NCI-H2227 (cell line): ENCODE data around the gene DHRS12.

Experiments
- DNase-seq: peaks from one replicate; lab custom pipeline; 2025; ENCODE audit not compliant: unreplicated experiment; lab: John Stamatoyannopoulos, UW

Gene DHRS12

GRCh38 chr13:51730927-51731326 lies 73.0 kb downstream of the DHRS12 start:
- DNase-seq, result no peak

- no peak for DNase-seq
These were observed 74.0 kb downstream of the DHRS12 start for GRCh38 chr13:51729866-51730553.

DNA sequence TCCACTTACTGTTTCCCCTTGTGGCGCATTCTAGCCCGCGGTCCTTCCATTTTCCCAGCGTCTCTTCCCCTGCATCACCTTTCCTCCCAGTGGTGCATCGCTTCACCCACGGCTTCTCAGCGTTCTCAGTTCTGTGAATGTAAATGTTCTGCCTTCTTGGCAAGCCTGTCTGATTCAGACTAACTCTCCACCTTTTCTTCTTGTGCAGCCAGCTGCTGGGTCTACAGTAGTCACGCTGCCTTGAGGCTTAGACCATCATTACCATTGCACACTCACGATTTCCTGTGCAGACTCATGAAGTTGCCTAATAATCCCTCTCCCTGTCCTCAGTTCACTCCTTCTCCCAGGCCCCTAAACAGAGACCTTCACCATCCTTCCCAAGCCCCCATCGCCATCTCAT lies 75.0 kb downstream of the DHRS12 start:
- no peak for DNase-seq

DNA sequence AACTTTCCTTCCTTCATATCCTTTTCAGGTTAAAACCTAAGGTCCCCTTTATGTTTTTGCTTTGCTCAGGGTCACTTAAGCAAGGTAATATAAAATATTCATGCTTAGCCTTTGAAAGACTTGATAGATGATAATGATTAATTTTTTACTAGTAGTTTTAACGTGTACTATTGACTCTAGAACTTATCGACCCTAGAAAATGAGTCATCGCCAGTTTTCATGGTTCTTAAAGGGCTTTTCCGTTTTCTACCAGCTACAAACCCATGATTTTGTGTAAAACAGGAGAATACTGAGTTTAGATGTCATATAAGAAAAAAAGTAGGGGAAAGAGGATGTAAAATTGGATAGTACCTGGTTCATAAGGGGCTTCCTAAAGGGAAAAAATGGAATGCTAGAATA lies 75.7 kb downstream of the DHRS12 start:
- no peak for DNase-seq

DNA sequence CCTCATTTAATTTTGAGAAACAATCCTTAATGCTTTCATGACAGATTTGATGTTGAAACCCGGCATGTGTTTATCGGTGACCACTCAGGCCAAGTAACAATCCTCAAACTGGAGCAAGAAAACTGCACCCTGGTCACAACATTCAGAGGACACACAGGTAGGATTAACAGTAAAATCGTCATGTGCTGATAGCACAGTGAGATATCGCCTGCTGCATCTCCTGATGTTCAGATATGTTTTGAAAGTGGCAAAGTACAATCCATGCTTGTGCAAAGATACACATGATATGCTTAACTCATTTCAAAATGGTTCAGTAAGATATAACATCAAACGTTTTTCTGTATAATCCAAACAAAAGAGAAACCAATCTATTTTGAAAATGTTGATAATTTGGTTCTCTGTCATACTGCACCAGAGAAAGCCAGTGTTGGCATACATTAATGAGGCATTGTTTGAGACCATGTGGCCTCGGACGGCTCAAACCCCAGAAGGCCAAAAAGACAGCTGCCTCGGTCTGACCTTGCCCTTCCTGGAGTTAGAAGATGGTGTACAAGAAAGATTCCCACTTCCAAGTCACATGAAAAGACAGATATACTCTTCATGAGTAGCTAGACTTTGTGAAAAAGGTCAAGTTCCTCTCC lies 76.2 kb downstream of the DHRS12 start:
- no peak for DNase-seq

DNA sequence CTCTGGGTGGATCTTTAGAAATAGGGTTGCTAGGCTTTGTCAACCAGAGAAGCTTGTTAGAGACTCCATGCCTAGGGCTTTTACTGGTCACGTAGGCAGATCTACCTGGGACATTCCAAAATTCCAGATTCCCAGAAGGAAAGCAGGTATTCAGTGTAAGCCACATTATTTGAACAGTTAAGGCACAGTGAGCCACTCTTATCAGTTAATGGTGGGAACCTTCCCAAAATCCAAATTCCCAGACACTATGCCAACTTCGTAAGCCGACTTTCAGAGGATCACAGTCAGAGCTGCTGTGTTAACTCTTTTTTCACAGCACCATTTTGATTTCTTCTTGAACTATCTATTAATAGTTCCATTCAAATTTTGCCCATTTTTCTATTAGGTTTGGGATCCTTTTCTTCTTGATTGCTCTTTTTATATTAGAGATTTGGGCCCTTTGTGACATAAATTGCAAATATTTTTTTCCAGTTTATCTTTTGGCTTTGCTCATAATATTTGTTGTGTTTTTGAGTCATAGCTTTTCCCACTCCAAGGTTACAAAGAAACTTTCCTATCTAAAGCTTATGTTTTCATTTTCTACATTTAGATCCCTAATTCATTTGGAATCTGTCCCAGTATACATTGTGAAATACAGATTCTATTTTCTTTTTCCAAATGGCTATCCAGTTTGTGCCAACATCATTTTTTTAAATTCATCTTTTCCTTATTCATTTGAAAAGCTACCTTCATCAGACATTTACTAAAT lies 77.3 kb downstream of the DHRS12 start:
- DNase-seq, result no peak

- DNase-seq, result no peak
These were observed 79.2 kb downstream of the DHRS12 start for GRCh38 chr13:51724721-51725120.

DNA sequence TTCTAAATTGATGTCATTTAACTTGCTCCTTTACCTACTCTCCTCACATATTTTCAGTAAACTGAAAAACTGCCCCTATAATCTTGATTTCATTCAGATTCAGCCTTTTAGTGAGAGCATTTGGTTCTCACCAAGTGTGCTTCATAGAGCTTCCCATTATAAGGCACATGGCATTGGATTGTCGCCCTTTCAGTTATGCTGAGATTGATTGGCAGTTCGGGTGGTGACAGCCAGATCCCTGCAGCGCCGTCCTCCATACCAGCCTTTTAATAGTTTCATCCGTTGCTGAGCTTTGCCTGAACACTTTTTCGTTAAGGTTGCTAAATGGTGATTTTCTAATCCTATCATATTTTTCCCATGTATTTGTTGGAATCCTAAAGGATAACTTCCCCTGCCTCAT lies 80.4 kb downstream of the DHRS12 start:
- DNase-seq, result no peak

- DNase-seq, result no peak
These were observed 82.5 kb downstream of the DHRS12 start for GRCh38 chr13:51721496-51721895.

DNA sequence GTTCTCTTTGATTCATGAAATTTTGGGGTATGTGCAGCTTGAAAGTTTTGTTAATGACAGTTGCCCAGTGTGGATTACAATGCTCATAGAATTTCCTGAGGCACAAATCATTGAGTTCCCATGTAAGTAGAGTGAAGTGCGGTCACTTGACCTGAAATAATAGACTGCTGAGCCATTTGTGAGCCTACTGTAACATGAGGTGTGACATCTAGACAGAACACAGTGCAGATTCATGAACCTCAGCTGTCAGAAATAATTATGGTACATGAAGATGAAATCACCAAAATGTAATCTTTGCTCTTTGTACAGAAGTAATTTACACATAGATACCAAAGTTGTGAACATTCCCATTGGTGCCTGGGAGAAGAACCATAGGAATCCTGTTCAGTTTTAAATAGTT lies 84.6 kb downstream of the DHRS12 start:
- no peak for DNase-seq
